CD4-positive, CD25-positive, alpha-beta regulatory T cell (primary cell): ENCODE data around the gene ZNF324B. TPM values are rescaled to one million over a fixed set of nuclear protein-coding genes. Genes with fewer than 3 reads are reported as not detected.

Source experiments
- ATAC-seq, 2 donors: fragments of 150-1000 bp; cut with Tn5 transposase; one replicate each; pipeline ENCODE4 v1.10.0; 2021; ENCODE audit warnings: low read depth in 2 of 2, moderate number of reproducible peaks in 2 of 2, moderate library complexity in 1 of 2
- DNase-seq, 3 donors: peaks; one replicate each; pipeline versions ENCODE4 v3.0.0 to v3.0.0-alpha.2; 2012 to 2022; ENCODE audit warnings: mixed read lengths in 1 of 3
- H3K27ac ChIP-seq: one replicate; pipeline ENCODE4 v1.7.0; 2013; ENCODE audit warnings: mild to moderate bottlenecking, low read length; ENCODE audit not compliant: insufficient read depth, poor library complexity, severe bottlenecking
- H3K27me3 ChIP-seq: one replicate; pipeline ENCODE4 v1.7.0; 2013; ENCODE audit warnings: low read length; ENCODE audit not compliant: control insufficient read depth, insufficient read depth
- H3K36me3 ChIP-seq: one replicate; pipeline ENCODE4 v1.7.0; 2013; ENCODE audit warnings: mild to moderate bottlenecking, low read length, moderate library complexity; ENCODE audit not compliant: control insufficient read depth, insufficient read depth
- H3K4me1 ChIP-seq: 2 replicates; pipeline ENCODE4 v1.7.0; 2013; ENCODE audit warnings: mild to moderate bottlenecking, low read length; ENCODE audit not compliant: insufficient read depth, control insufficient read depth, poor library complexity, severe bottlenecking
- H3K4me3 ChIP-seq: one replicate; pipeline ENCODE4 v1.7.0; 2013; ENCODE audit warnings: low read depth, mild to moderate bottlenecking, low read length, moderate library complexity
- H3K9me3 ChIP-seq, 2 experiments: 1 replicate in 1 of 2; 2 replicates in 1 of 2; pipeline ENCODE4 v1.7.0; 2013; ENCODE audit warnings: low read length in 2 of 2, mild to moderate bottlenecking in 1 of 2, moderate library complexity in 1 of 2; ENCODE audit not compliant: control insufficient read depth in 2 of 2
- H3K27ac Mint-ChIP-seq, 3 donors: one replicate each; pipeline ENCODE4 v1.8.0; 2020 to 2022; ENCODE audit warnings: mild to moderate bottlenecking in 3 of 3, mixed read lengths in 3 of 3, moderate library complexity in 2 of 3
- H3K27me3 Mint-ChIP-seq: one replicate; pipeline ENCODE4 v1.8.0; 2022; ENCODE audit warnings: mild to moderate bottlenecking, mixed read lengths
- H3K36me3 Mint-ChIP-seq: one replicate; pipeline ENCODE4 v1.8.0; 2020; ENCODE audit warnings: mixed read lengths
- H3K4me1 Mint-ChIP-seq, 4 donors: one replicate each; pipeline ENCODE4 v1.8.0; 2020 to 2022; ENCODE audit warnings: mixed read lengths in 4 of 4, mild to moderate bottlenecking in 1 of 4
- H3K4me3 Mint-ChIP-seq, 4 donors: one replicate each; pipeline ENCODE4 v1.8.0; 2020 to 2022; ENCODE audit warnings: mild to moderate bottlenecking in 4 of 4, mixed read lengths in 4 of 4, moderate library complexity in 3 of 4
- H3K9me3 Mint-ChIP-seq, 7 donors: one replicate each; pipeline ENCODE4 v1.8.0; 2020 to 2022; ENCODE audit warnings: mixed read lengths in 7 of 7, mild to moderate bottlenecking in 3 of 7, moderate library complexity in 2 of 7
- polyA plus RNA-seq, 4 donors: library from polyadenylated mRNA; unstranded; fragments of 300-500 nt; fragmentation: Illumina TruSeq; gene quantifications; one replicate each; pipeline ENCODE4 v1.2.3, GENCODE V29; 2021
- total RNA-seq: library from RNA; stranded (reverse); gene quantifications from one replicate; pipeline ENCODE4 v1.2.3, GENCODE V29; 2022

The ZNF324B gene
- total and polyA plus RNA-seq, 5 donors from 2014 or later, result 0.81 to 6.5 (median 0.90) TPM

GRCh38 chr19:58491393-58491792, 40.0 kb downstream of the ZNF324B start:
- no peaks in the 10 kb centered on the region for H3K27me3 ChIP-seq
- Mint-ChIP-seq H3K27ac (peak overlapping the region in 1 of 3 donors; percentile 67), H3K4me3 (no peak overlapping the region)

DNA sequence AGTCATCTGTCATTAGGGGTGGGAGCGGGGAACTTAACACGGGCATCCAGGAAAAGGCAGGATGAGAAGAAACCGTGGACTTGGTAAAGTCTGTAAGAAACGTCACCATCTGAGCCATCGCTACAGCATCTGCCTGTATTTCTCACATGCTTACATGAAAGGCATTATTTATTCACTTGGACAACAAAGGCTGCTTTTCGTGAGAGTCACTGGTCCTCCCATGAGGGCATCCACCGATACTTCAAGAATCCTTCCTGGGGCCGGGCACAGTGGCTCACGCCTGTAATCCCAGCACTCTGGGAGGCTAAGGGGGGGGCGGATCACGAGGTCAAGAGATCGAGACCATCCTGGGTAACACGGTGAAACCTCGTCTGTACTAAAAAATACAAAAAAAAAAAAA, 40.8 kb downstream of the ZNF324B start:
- Mint-ChIP-seq H3K27ac (peak overlapping the region in 1 of 3 donors; percentile 67), H3K4me3 (no peak overlapping the region), H3K36me3 (no peaks in the 10 kb centered on the region), H3K4me1 (peaks cover 0 to 12% (median 6%) of the 10 kb centered on the region in 4 donors), H3K27me3 (no peaks in the 10 kb centered on the region), H3K9me3 (peaks cover 0 to 2% (median 0%) of the 10 kb centered on the region in 7 donors)
- Histone ChIP-seq H3K36me3 (no peaks in the 10 kb centered on the region), H3K27me3 (no peaks in the 10 kb centered on the region), H3K27ac (no peak overlapping the region), H3K9me3 (no peaks in the 10 kb centered on the region), H3K4me1 (peaks cover 5% of the 10 kb centered on the region), H3K4me3 (no peak overlapping the region)
- ATAC-seq, result no peak
- DNase-seq, result no peak

More at GRCh38 chr19:58491393-58491792, 40.0 kb downstream of the ZNF324B start:
- Histone ChIP-seq H3K4me3 (no peak overlapping the region), H3K36me3 (no peaks in the 10 kb centered on the region), H3K27ac (no peak overlapping the region), H3K9me3 (no peaks in the 10 kb centered on the region), H3K4me1 (peaks cover 5% of the 10 kb centered on the region)
- H3K36me3 Mint-ChIP-seq, result no peaks in the 10 kb centered on the region
- ATAC-seq (no peak), DNase-seq (no peak)
- H3K27me3 Mint-ChIP-seq, result no peaks in the 10 kb centered on the region
- peaks cover 0 to 8% (median 7%) of the 10 kb centered on the region in 4 donors for H3K4me1 Mint-ChIP-seq
- peaks cover 0 to 2% (median 0%) of the 10 kb centered on the region in 7 donors for H3K9me3 Mint-ChIP-seq

- H3K36me3 Mint-ChIP-seq, result no peaks in the 10 kb centered on the region
- DNase-seq (no peak), ATAC-seq (no peak)
- H3K27me3 Mint-ChIP-seq, result no peaks in the 10 kb centered on the region
- no peak overlapping the region for H3K27ac ChIP-seq
- H3K4me1 ChIP-seq, result peaks cover 21% of the 10 kb centered on the region
- H3K27me3 ChIP-seq, result no peaks in the 10 kb centered on the region
- H3K36me3 ChIP-seq, result no peaks in the 10 kb centered on the region
- no peak overlapping the region for H3K4me3 ChIP-seq
- H3K4me1 Mint-ChIP-seq, result peaks cover 0 to 27% (median 10%) of the 10 kb centered on the region in 4 donors
- no peaks in the 10 kb centered on the region for H3K9me3 ChIP-seq
- H3K27ac Mint-ChIP-seq, result peak overlapping the region in 1 of 3 donors; percentile 65
- peak overlapping the region in 3 of 4 donors; percentile 57 to 86 (median 64) for H3K4me3 Mint-ChIP-seq
- peaks cover 0 to 11% (median 3%) of the 10 kb centered on the region in 7 donors for H3K9me3 Mint-ChIP-seq
These were observed 46.3 kb downstream of the ZNF324B start for GRCh38 chr19:58497634-58498170.

DNA sequence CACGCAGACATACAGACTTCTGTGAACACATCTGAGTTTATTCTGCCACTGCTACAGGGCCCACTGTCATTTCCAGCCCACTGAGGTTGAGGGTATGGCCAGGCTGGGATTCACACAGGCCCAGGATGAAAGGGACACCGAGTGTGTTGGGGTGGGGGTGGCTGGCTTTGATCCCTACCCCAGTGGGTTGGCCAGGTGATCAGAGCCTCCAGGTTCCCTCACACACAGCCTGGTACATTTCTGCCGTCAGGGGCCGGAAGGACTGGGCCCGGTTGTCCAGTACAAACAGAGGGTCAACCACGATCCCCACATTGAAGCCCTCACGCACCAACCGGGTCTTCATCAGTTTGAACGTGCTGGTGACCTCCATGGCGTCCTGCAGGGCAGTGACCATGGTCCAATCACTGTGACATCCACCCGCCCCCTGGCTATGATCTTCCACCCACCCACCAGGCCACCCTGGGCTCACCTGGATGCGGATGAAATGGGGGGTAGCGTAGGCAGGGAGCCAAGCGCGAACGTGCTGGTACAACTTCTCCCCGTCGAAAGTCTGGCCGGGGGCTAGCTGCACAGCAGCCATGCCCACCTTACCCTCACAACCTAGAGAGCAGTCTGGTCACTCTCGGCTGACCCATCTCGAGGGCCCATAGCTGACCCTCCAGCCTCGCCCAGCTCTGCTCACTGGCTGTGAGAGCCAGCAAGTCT, 47.0 kb downstream of the ZNF324B start:
- Mint-ChIP-seq H3K4me1 (peaks cover 0 to 27% (median 10%) of the 10 kb centered on the region in 4 donors), H3K27me3 (no peaks in the 10 kb centered on the region), H3K27ac (peak overlapping the region in 2 of 3 donors; percentile 96 to 98), H3K4me3 (peak overlapping the region; percentile 86 to 97 (median 95)), H3K36me3 (no peaks in the 10 kb centered on the region), H3K9me3 (peaks cover 0 to 11% (median 3%) of the 10 kb centered on the region in 7 donors)
- H3K27ac ChIP-seq, result peak overlapping the region; percentile 85
- H3K36me3 ChIP-seq, result no peaks in the 10 kb centered on the region
- no peaks in the 10 kb centered on the region for H3K9me3 ChIP-seq
- no peaks in the 10 kb centered on the region for H3K27me3 ChIP-seq
- H3K4me1 ChIP-seq, result peaks cover 21% of the 10 kb centered on the region
- no peak for DNase-seq
- H3K4me3 ChIP-seq, result peak overlapping the region; percentile 70
- no peak for ATAC-seq

- Mint-ChIP-seq H3K9me3 (peaks cover 0 to 11% (median 3%) of the 10 kb centered on the region in 7 donors), H3K36me3 (no peaks in the 10 kb centered on the region), H3K27ac (peak overlapping the region; percentile 95 to 98 (median 96)), H3K4me3 (peak overlapping the region; percentile 86 to 97 (median 95)), H3K4me1 (peaks cover 0 to 27% (median 10%) of the 10 kb centered on the region in 4 donors), H3K27me3 (no peaks in the 10 kb centered on the region)
- Histone ChIP-seq H3K4me1 (peaks cover 21% of the 10 kb centered on the region), H3K27ac (peak overlapping the region; percentile 85), H3K27me3 (no peaks in the 10 kb centered on the region), H3K36me3 (no peaks in the 10 kb centered on the region), H3K9me3 (no peaks in the 10 kb centered on the region), H3K4me3 (peak overlapping the region; percentile 70)
- peak; percentile 91 to 92 for ATAC-seq
- DNase-seq, result peak; percentile 86 to 97 (median 91)
These were observed 47.9 kb downstream of the ZNF324B start for GRCh38 chr19:58499021-58499927.

DNA sequence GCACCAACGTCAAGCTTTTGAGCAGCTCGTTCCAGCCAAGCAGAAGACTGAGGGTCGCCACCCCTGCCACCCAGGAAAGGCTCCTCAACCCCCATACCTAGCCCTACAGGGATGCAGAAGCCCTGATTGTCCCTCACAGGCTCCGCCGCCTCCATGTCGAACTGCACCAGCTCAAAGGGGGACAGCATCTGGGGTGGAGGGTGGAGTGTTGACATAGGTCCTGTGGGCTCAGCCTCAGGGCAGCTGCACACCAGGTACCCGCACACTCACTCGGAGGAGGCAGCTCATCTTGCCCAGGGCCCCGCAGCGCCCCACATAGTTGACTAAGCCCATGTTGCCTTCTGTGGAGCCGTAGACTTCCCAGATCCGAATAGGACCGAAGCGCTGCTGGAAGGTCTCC, 48.8 kb downstream of the ZNF324B start:
- Mint-ChIP-seq H3K9me3 (peaks cover 0 to 11% (median 3%) of the 10 kb centered on the region in 7 donors), H3K27ac (peak overlapping the region in 2 of 3 donors; percentile 96 to 98)

More for the DNA sequence above, 48.8 kb downstream of the ZNF324B start:
- H3K36me3 Mint-ChIP-seq, result no peaks in the 10 kb centered on the region
- peaks cover 0 to 27% (median 10%) of the 10 kb centered on the region in 4 donors for H3K4me1 Mint-ChIP-seq
- Histone ChIP-seq H3K27me3 (no peaks in the 10 kb centered on the region), H3K9me3 (no peaks in the 10 kb centered on the region), H3K36me3 (no peaks in the 10 kb centered on the region), H3K4me1 (peaks cover 21% of the 10 kb centered on the region), H3K4me3 (no peak overlapping the region), H3K27ac (peak overlapping the region; percentile 85)
- peak overlapping the region in 3 of 4 donors; percentile 33 to 86 (median 47) for H3K4me3 Mint-ChIP-seq
- ATAC-seq (no peak), DNase-seq (no peak)
- no peaks in the 10 kb centered on the region for H3K27me3 Mint-ChIP-seq
